ENCODE measurements around the gene CCDC186. TPM values are rescaled to one million over a fixed set of nuclear protein-coding genes. Genes with fewer than 3 reads are reported as not detected.
"Not testable (repeated sequence)": the region's sequence is repeated elsewhere in the genome, so short reads cannot be mapped to it uniquely, and the experiment has no call there.

The CCDC186 gene
- total and polyA plus RNA-seq, 2 donors (not counting 1 experiment from before 2014, with no cell fraction given): 13.0 to 15.7 TPM

DNA sequence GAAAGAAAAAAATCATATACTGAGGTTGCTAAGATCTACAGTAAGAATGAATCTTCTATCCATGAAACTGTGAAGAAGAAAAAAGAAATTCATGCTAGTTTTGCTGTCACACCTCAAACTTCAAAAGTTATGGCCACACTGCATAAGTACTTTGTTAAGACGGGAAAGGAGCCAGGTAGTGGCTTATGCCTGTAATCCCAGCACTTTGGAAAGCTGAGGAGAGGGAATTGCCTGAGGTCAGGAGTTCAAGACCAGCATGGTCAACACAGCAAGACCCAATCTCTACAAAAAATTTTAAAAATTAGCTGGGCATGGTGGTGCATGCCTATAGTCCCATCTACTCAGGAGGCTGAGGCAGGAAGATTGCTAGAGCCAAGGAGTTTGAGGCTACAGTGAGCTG lies 22.1 kb downstream of the CCDC186 start:
- Histone ChIP-seq H3K9me3 (ENCODE audit: control insufficient read depth, insufficient read depth, low read depth, low read length) (no peaks in the 10 kb centered on the region), H3K79me2 (ENCODE audit: control insufficient read depth, insufficient read depth, low read length) (no peaks in the 10 kb centered on the region), H2AFZ (ENCODE audit: low read length) (no peak overlapping the region), H3K9ac (ENCODE audit: insufficient read depth, low read length) (no peak overlapping the region), H3K4me3 (replicated peaks in 1 of 4; ENCODE audit: control extremely low read depth in 1 of 4, insufficient read depth in 1 of 4, low read depth in 3 of 4, low read length in 4 of 4) (no peak overlapping the region), H4K20me1 (ENCODE audit: control insufficient read depth, extremely low read depth, insufficient read depth, low read length) (no peaks in the 10 kb centered on the region), H3K27me3 (ENCODE audit: control insufficient read depth, insufficient read depth, low read length) (no peaks in the 10 kb centered on the region), H3K4me2 (ENCODE audit: extremely low read depth, insufficient read depth, low read length) (no peak overlapping the region), H3K4me1 (ENCODE audit: control insufficient read depth, extremely low read depth, insufficient read depth, low read length) (no peaks in the 10 kb centered on the region), H3K36me3 (ENCODE audit: control insufficient read depth, insufficient read depth, low read length) (no peaks in the 10 kb centered on the region), H3K27ac (ENCODE audit: insufficient read depth, low read length) (no peak overlapping the region)
- no peak for DNase-seq (ENCODE audit: low read depth in 2 of 2)
- TF ChIP-seq EZH2 (IDR thresholded peaks at IDR 0.05; ENCODE audit: low read length, missing control alignments): no peak
- TF ChIP-seq, protein P1, sequence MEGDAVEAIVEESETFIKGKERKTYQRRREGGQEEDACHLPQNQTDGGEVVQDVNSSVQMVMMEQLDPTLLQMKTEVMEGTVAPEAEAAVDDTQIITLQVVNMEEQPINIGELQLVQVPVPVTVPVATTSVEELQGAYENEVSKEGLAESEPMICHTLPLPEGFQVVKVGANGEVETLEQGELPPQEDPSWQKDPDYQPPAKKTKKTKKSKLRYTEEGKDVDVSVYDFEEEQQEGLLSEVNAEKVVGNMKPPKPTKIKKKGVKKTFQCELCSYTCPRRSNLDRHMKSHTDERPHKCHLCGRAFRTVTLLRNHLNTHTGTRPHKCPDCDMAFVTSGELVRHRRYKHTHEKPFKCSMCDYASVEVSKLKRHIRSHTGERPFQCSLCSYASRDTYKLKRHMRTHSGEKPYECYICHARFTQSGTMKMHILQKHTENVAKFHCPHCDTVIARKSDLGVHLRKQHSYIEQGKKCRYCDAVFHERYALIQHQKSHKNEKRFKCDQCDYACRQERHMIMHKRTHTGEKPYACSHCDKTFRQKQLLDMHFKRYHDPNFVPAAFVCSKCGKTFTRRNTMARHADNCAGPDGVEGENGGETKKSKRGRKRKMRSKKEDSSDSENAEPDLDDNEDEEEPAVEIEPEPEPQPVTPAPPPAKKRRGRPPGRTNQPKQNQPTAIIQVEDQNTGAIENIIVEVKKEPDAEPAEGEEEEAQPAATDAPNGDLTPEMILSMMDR (conservative IDR thresholded peaks at IDR 0.05 in 1 of 2, IDR thresholded peaks at IDR 0.05 in 1 of 2; ENCODE audit: low read depth in 1 of 2, low read length in 2 of 2): no peak

DNA sequence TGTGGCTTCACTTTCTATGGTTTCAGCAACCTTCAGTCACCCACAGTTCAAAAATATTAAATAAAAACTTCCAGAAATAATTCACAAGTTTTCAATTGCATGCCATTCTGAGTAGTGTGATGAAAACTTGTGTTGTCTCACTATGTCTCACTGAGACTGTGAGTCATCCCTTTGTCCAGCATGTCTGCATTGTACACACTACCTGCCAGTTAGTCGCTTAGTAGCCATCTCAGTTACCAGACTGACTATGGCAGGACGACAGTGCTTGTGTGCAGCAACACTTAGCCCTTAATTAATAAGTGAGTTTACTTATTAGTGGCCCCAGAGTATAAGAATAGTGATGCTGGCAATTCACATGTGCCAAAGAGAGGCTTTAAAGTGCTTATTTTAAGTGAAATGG lies 22.5 kb downstream of the CCDC186 start:
- Histone ChIP-seq H3K36me3 (ENCODE audit: control insufficient read depth, insufficient read depth, low read length) (no peaks in the 10 kb centered on the region), H3K4me1 (ENCODE audit: control insufficient read depth, extremely low read depth, insufficient read depth, low read length) (no peaks in the 10 kb centered on the region), H3K9ac (ENCODE audit: insufficient read depth, low read length) (no peak overlapping the region), H2AFZ (ENCODE audit: low read length) (no peak overlapping the region), H3K27ac (ENCODE audit: insufficient read depth, low read length) (no peak overlapping the region), H3K4me2 (ENCODE audit: extremely low read depth, insufficient read depth, low read length) (no peak overlapping the region), H3K27me3 (ENCODE audit: control insufficient read depth, insufficient read depth, low read length) (no peaks in the 10 kb centered on the region), H3K79me2 (ENCODE audit: control insufficient read depth, insufficient read depth, low read length) (no peaks in the 10 kb centered on the region), H3K9me3 (ENCODE audit: control insufficient read depth, insufficient read depth, low read depth, low read length) (no peaks in the 10 kb centered on the region), H4K20me1 (ENCODE audit: control insufficient read depth, extremely low read depth, insufficient read depth, low read length) (no peaks in the 10 kb centered on the region), H3K4me3 (replicated peaks in 1 of 4; ENCODE audit: control extremely low read depth in 1 of 4, insufficient read depth in 1 of 4, low read depth in 3 of 4, low read length in 4 of 4) (no peak overlapping the region)
- peak; percentile 51 to 93 for DNase-seq (ENCODE audit: low read depth in 2 of 2)
- TF ChIP-seq, protein P1 (conservative IDR thresholded peaks at IDR 0.05 in 1 of 2, IDR thresholded peaks at IDR 0.05 in 1 of 2; ENCODE audit: low read depth in 1 of 2, low read length in 2 of 2): no peak
- no peak for TF ChIP-seq EZH2 (IDR thresholded peaks at IDR 0.05; ENCODE audit: low read length, missing control alignments)

DNA sequence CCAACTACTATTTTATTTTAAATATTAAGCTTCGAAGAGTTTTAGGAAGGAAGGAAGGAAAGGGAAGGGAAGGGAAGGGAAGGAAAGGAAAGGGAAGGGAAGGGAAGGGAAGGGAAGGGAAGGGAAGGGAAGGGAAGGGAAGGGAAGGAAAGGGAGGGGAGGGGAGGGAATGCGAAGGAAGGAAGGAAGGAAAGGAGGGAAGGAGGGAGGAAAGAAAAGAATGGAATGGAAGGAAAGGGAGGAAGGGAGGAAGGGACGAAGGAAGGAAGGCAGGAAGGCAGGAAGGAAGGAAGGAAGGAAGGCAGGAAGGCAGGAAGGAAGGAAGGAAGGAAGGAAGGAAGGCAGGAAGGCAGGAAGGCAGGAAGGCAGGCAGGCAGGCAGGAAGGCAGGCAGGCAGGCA lies 24.5 kb downstream of the CCDC186 start:
- H3K27me3 ChIP-seq (ENCODE audit: control insufficient read depth, insufficient read depth, low read length); H3K79me2 ChIP-seq (ENCODE audit: control insufficient read depth, insufficient read depth, low read length); H4K20me1 ChIP-seq (ENCODE audit: control insufficient read depth, extremely low read depth, insufficient read depth, low read length); H3K36me3 ChIP-seq (ENCODE audit: control insufficient read depth, insufficient read depth, low read length); H3K27ac ChIP-seq (ENCODE audit: insufficient read depth, low read length); H3K4me3 ChIP-seq (replicated peaks in 1 of 4; ENCODE audit: control extremely low read depth in 1 of 4, insufficient read depth in 1 of 4, low read depth in 3 of 4, low read length in 4 of 4); H3K9ac ChIP-seq (ENCODE audit: insufficient read depth, low read length); H3K4me1 ChIP-seq (ENCODE audit: control insufficient read depth, extremely low read depth, insufficient read depth, low read length); H2AFZ ChIP-seq (ENCODE audit: low read length); H3K9me3 ChIP-seq (ENCODE audit: control insufficient read depth, insufficient read depth, low read depth, low read length); H3K4me2 ChIP-seq (ENCODE audit: extremely low read depth, insufficient read depth, low read length); DNase-seq (ENCODE audit: low read depth in 2 of 2): not testable (repeated sequence)

All from fibroblast of lung (primary cell).